Mucosa of stomach (tissue), 1 donor: ENCODE results near the gene CERK.

ENCODE experiments used
- H3K27me3 ChIP-seq: one replicate; pipeline ENCODE4 v1.7.0; 2013; ENCODE audit warnings: mild to moderate bottlenecking, low read length; ENCODE audit not compliant: control insufficient read depth, insufficient read depth
- H3K36me3 ChIP-seq: one replicate; pipeline ENCODE4 v1.7.0; 2013; ENCODE audit warnings: low read length; ENCODE audit not compliant: control insufficient read depth, insufficient read depth
- H3K4me1 ChIP-seq: one replicate; pipeline ENCODE4 v1.7.0; 2013; ENCODE audit warnings: mild to moderate bottlenecking, low read length; ENCODE audit not compliant: control insufficient read depth, insufficient read depth
- H3K4me3 ChIP-seq: one replicate; pipeline ENCODE4 v1.7.0; 2013; ENCODE audit warnings: low read length
- H3K9ac ChIP-seq: one replicate; pipeline ENCODE4 v1.7.0; 2013; ENCODE audit warnings: mild to moderate bottlenecking, low read length, moderate library complexity
- H3K9me3 ChIP-seq: one replicate; pipeline ENCODE4 v1.7.0; 2013; ENCODE audit warnings: mild to moderate bottlenecking, low read length, moderate library complexity; ENCODE audit not compliant: control insufficient read depth
- donor health status: Pancreatic carcinoma.

CERK gene

DNA sequence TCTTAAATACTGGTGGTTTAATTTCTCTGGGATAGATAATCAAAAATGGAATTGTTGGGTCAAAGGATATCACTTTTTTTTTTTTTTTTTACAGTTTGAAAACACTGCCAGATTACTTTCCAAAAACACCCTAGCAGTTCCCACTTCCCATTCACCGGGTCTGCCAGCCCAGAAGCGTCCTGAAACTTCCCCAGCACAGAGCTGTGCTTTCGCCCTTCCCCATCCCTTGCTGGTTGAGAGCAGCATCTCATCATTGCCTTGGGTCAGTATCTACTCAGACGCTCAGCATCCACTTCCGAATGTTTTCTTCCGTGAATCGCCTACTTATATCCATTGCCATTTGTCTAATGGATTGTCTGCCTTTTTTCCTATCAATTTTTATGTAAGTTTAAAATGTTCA is 5.5 kb downstream of the CERK start:
- Histone ChIP-seq H3K4me3 (no peak overlapping the region), H3K9me3 (no peaks in the 10 kb centered on the region), H3K9ac (no peak overlapping the region), H3K4me1 (peaks cover 46% of the 10 kb centered on the region), H3K36me3 (no peaks in the 10 kb centered on the region), H3K27me3 (no peaks in the 10 kb centered on the region)

DNA sequence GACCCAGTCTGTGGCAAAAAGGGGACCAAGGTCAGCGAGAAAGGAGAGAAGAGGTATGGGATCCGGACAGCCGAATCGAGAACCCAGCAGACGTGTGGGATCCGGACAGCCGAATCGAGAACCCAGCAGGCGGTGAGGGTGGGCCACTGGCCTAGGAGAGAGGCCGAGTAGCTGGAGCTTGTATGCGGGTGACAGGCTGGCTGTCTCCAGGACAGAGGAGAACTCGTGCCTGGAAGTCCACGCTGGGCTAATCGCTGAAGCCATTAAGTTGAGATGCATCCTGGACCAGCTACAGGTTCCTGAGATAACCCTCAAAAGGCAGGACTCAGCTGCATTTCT is 6.0 kb downstream of the CERK start:
- Histone ChIP-seq H3K4me3 (no peak overlapping the region), H3K27me3 (no peaks in the 10 kb centered on the region), H3K4me1 (peaks cover 43% of the 10 kb centered on the region), H3K36me3 (no peaks in the 10 kb centered on the region), H3K9ac (no peak overlapping the region), H3K9me3 (no peaks in the 10 kb centered on the region)

- H3K36me3 ChIP-seq: no peaks in the 10 kb centered on the region
- H3K4me1 ChIP-seq: peaks cover 38% of the 10 kb centered on the region
- H3K27me3 ChIP-seq: no peaks in the 10 kb centered on the region
- no peak overlapping the region for H3K9ac ChIP-seq
- H3K4me3 ChIP-seq: no peak overlapping the region
- H3K9me3 ChIP-seq: no peaks in the 10 kb centered on the region
Measured at GRCh38 chr22:46731246-46732040, 6.6 kb downstream of the CERK start.

GRCh38 chr22:46730568-46731245 is 7.3 kb downstream of the CERK start:
- Histone ChIP-seq H3K36me3 (no peaks in the 10 kb centered on the region), H3K4me1 (peaks cover 36% of the 10 kb centered on the region), H3K9ac (no peak overlapping the region), H3K27me3 (no peaks in the 10 kb centered on the region), H3K4me3 (no peak overlapping the region), H3K9me3 (no peaks in the 10 kb centered on the region)

DNA sequence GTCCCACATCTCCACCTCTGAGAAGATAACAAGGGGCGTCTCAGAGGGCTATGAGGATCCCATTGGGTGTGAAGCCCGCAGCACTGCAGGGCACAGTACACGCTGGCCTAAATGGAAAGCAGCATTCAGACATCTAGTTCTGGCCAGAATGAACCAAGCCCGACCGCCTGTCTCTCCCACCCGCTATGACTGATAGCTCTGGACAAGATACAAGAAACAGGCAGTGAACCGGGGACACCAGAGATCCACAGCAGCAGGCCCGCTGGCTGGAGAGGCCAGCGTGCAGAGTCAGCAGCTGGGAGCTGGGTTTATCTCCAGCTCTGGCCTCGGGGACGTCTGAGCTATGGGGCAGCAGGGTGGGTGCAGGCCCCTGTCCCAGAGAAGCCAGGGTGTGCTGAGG is 9.6 kb downstream of the CERK start:
- Histone ChIP-seq H3K27me3 (no peaks in the 10 kb centered on the region), H3K36me3 (no peaks in the 10 kb centered on the region), H3K9me3 (no peaks in the 10 kb centered on the region), H3K4me3 (no peak overlapping the region), H3K9ac (no peak overlapping the region), H3K4me1 (peaks cover 26% of the 10 kb centered on the region)

DNA sequence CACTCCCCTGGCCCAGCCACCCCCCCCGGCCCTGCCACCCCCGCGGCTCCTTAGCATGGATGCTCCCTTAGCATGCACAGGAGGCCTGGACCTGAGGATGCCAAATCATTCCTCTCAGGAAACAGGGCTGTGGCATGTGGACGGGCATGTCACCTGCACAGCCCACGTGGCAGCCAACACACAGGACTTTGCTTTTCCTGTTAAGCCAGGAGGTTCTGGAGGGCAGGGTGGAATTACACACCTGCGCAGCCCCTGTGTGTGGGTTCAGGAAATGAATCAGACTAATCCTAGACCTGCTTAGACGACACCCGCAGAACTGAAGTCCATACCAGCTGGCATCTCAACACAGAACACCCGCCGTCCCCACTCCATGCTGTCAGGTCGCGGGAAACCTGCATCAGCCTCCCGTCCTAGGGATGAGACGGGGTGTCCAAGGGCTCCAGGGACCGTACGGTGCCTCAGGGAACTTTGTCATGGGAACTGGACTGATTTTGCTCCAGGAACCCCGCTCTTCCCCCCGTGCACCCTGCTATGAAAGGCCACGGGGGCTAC is 10.2 kb downstream of the CERK start:
- Histone ChIP-seq H3K4me3 (no peak overlapping the region), H3K9me3 (no peaks in the 10 kb centered on the region), H3K36me3 (no peaks in the 10 kb centered on the region), H3K27me3 (no peaks in the 10 kb centered on the region), H3K9ac (no peak overlapping the region), H3K4me1 (peaks cover 26% of the 10 kb centered on the region)

- H3K4me3 ChIP-seq: no peak overlapping the region
- H3K27me3 ChIP-seq: no peaks in the 10 kb centered on the region
- peaks cover 24% of the 10 kb centered on the region for H3K4me1 ChIP-seq
- no peaks in the 10 kb centered on the region for H3K36me3 ChIP-seq
- H3K9ac ChIP-seq: no peak overlapping the region
- no peaks in the 10 kb centered on the region for H3K9me3 ChIP-seq
Measured at GRCh38 chr22:46726986-46727317, 11.1 kb downstream of the CERK start.

- Histone ChIP-seq H3K4me1 (peaks cover 18% of the 10 kb centered on the region), H3K36me3 (no peaks in the 10 kb centered on the region), H3K9me3 (no peaks in the 10 kb centered on the region), H3K9ac (no peak overlapping the region), H3K27me3 (no peaks in the 10 kb centered on the region), H3K4me3 (no peak overlapping the region)
Measured at GRCh38 chr22:46726066-46726985, 11.7 kb downstream of the CERK start.

DNA sequence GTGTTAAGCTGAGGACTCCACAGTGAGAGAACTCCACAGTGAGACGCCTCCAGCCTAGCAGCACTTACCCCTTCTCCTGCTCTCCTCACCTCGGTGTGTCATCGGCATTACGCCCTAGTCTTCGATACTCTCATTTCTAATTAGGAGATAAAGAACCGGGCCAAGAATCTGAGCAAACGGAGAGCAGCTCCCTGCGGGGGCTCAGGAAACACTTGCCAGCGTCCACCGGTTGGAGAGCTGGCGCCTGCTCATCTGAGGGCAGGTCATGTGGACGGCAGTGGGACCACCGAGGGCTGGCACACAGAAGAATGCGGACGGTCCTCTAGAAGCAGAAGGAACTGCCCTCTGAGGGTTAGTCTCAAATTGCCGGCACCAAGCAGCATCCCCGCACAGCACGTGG is 13.0 kb downstream of the CERK start:
- peaks cover 9% of the 10 kb centered on the region for H3K4me1 ChIP-seq
- H3K36me3 ChIP-seq: no peaks in the 10 kb centered on the region
- H3K27me3 ChIP-seq: no peaks in the 10 kb centered on the region
- H3K9ac ChIP-seq: no peak overlapping the region
- no peak overlapping the region for H3K4me3 ChIP-seq
- H3K9me3 ChIP-seq: no peaks in the 10 kb centered on the region

DNA sequence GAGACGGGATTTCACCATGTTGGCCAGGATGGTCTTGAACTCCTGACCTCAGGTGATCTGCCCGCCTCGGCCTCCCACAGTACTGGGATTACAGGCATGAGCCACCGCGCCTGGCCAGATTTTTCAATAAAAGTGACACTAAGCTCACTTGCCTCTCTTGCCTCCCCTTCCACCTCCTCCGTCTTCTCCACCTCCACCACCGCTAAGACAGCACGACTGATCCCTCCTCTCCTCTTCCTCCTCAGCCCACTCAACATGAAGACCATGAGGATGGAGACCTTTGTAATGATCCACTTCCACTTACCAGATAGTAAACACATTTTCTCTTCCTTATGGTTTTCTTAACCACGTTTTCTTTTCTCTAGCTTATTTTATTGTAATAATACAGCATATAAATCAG is 14.2 kb downstream of the CERK start:
- peaks cover 7% of the 10 kb centered on the region for H3K4me1 ChIP-seq

GRCh38 chr22:46721501-46722085 is 16.5 kb downstream of the CERK start:
- no peak overlapping the region for H3K4me3 ChIP-seq
- H3K36me3 ChIP-seq: no peaks in the 10 kb centered on the region
- no peak overlapping the region for H3K9ac ChIP-seq
- H3K9me3 ChIP-seq: no peaks in the 10 kb centered on the region
- no peaks in the 10 kb centered on the region for H3K27me3 ChIP-seq
- H3K4me1 ChIP-seq: peaks cover 5% of the 10 kb centered on the region

More for the DNA sequence above, 14.2 kb downstream of the CERK start:
- no peaks in the 10 kb centered on the region for H3K36me3 ChIP-seq
- no peaks in the 10 kb centered on the region for H3K27me3 ChIP-seq
- no peak overlapping the region for H3K4me3 ChIP-seq
- H3K9ac ChIP-seq: no peak overlapping the region
- H3K9me3 ChIP-seq: no peaks in the 10 kb centered on the region
